Tibial artery (tissue), 4 donors: Measurements from ENCODE around the gene OLR1.
A peak's percentile ranks its signal among the peaks of the same experiment; 100 is the strongest.

Source experiments
- DNase-seq, 2 donors: peaks; one replicate each; pipeline ENCODE4 v3.0.0-alpha.2; 2019
- H3K27ac ChIP-seq, 2 donors: fragments of 200-600 bp; sonication (generic) in 1 of 2; 1 replicate in 1 of 2; 2 replicates in 1 of 2; pipeline ENCODE4 v1.5.1; 2018 to 2019; ENCODE audit warnings: mild to moderate bottlenecking in 1 of 2
- H3K27me3 ChIP-seq, 2 donors: fragments of 200-600 bp; sonication (generic) in 1 of 2; one replicate each; pipeline versions ENCODE4 v1.5.1 to v1.6.0; 2016 to 2019
- H3K36me3 ChIP-seq, 3 donors: fragments of 200-600 bp; sonication (generic) in 2 of 3; one replicate each; pipeline ENCODE4 v1.5.1; 2016 to 2019; ENCODE audit warnings: mild to moderate bottlenecking in 2 of 3
- H3K4me1 ChIP-seq, 4 donors: fragments of 200-600 bp; sonication (generic) in 2 of 4; 1 replicate in 3 of 4; 2 replicates in 1 of 4; pipeline ENCODE4 v1.5.1; 2016 to 2019
- H3K4me3 ChIP-seq, 2 donors: fragments of 200-600 bp; sonication (generic) in 1 of 2; 1 replicate in 1 of 2; 2 replicates in 1 of 2; pipeline ENCODE4 v1.5.1; 2018 to 2019; ENCODE audit warnings: mild to moderate bottlenecking in 2 of 2
- H3K9me3 ChIP-seq, 3 donors: fragments of 200-600 bp; sonication (generic) in 1 of 3; one replicate each; pipeline ENCODE4 v1.5.1; 2016 to 2019
- intact Hi-C: fragments of 100-400 bp; cut with DNase I; formaldehyde crosslinking; loops from one replicate; pipeline ENCODE4 v1.15.0; 2023; ENCODE audit warnings: low total_unique reads
- TF ChIP-seq, protein P1 (sequence below), 2 experiments: fragments of 200-600 bp in 1 of 2; fragments of 450-650 bp in 1 of 2; IDR thresholded peaks; one replicate each; pipeline ENCODE4 v1.5.1; 2017 to 2019; ENCODE audit warnings: antibody characterized with exemption in 2 of 2, mild to moderate bottlenecking in 1 of 2, moderate library complexity in 1 of 2

Gene OLR1

DNA sequence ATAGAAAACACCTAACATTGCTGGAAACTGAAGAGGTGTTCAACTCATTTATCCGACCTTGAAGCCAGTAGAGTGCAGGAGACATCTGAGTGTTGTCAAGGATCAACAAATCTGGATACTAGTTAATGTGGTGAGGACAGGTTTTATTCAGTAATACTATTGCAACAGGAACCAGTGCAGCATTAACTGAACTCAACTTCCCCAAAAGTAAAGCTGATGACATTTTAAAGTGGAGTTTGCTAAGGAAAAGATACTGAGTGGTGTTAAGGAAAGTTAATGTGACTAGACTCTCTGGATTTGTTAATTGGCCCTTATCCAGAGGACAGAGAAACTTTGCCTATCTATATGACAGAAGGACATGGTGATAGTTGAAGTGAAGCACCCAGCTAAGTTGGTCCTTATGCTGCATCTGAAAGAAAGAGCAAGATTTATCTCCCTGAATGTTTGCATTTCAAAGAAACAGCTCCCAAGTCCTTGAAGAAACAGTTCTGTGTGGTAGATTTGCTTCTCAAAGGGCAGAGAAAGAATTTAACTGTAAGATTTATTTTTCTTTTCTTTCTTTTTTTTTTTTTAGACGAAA is 40.7 kb downstream of the OLR1 start:
- no peak overlapping the region for H3K27ac ChIP-seq

GRCh38 chr12:10130042-10130441 is 41.9 kb downstream of the OLR1 start, which contains the start of gene CLEC7A:
CLEC7A (minus strand) TSS chr12:10130199; CDS start chr12:10130082, 117 bp downstream.
- H3K4me3 ChIP-seq = peak within 1 kb of the TSS; percentile 9 to 27
- no peaks in the 10 kb centered on the region for H3K9me3 ChIP-seq
- TF ChIP-seq, protein P1, sequence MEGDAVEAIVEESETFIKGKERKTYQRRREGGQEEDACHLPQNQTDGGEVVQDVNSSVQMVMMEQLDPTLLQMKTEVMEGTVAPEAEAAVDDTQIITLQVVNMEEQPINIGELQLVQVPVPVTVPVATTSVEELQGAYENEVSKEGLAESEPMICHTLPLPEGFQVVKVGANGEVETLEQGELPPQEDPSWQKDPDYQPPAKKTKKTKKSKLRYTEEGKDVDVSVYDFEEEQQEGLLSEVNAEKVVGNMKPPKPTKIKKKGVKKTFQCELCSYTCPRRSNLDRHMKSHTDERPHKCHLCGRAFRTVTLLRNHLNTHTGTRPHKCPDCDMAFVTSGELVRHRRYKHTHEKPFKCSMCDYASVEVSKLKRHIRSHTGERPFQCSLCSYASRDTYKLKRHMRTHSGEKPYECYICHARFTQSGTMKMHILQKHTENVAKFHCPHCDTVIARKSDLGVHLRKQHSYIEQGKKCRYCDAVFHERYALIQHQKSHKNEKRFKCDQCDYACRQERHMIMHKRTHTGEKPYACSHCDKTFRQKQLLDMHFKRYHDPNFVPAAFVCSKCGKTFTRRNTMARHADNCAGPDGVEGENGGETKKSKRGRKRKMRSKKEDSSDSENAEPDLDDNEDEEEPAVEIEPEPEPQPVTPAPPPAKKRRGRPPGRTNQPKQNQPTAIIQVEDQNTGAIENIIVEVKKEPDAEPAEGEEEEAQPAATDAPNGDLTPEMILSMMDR (IDR thresholded peaks at IDR 0.05) = no peak
- H3K27ac ChIP-seq = no peak within 1 kb of the TSS
- H3K36me3 ChIP-seq = no peaks in the 10 kb centered on the region
- no peaks in the 10 kb centered on the region for H3K27me3 ChIP-seq
- H3K4me1 ChIP-seq = no peaks in the 10 kb centered on the region
- no peak for DNase-seq
- intact Hi-C loops = no loop called here

More for the DNA sequence above, 40.7 kb downstream of the OLR1 start:
- Histone ChIP-seq H3K36me3 (no peaks in the 10 kb centered on the region), H3K4me3 (no peak overlapping the region), H3K9me3 (no peaks in the 10 kb centered on the region), H3K27me3 (no peaks in the 10 kb centered on the region), H3K4me1 (no peaks in the 10 kb centered on the region)
- TF ChIP-seq, protein P1 (IDR thresholded peaks at IDR 0.05) = no peak
- DNase-seq = no peak
- intact Hi-C loops = no loop called here

- Histone ChIP-seq H3K4me3 (peak overlapping the region in 1 of 2 donors; percentile 22), H3K27ac (no peak overlapping the region)
- intact Hi-C loops = no loop called here
These were observed 43.2 kb downstream of the OLR1 start for GRCh38 chr12:10128687-10129086.

DNA sequence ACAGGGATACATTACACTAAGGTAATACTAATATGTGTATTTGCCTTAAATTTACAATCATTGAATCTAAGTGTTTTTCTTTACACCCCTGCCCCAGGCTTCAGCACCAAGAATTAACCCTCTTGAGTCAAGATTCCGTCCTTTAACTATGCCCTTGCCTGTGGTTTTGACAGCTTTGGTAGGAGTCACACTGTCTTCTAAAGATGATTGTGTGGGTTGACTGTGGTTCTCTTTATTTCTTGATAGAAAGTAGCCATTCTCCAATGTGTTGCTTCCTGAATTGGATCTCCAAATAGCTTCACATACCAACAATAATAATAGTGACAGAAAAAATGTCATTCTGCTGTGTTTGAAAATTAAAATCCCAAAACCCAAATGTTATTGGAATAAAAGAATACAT is 45.5 kb downstream of the OLR1 start:
- H3K9me3 ChIP-seq = no peaks in the 10 kb centered on the region
- no peaks in the 10 kb centered on the region for H3K36me3 ChIP-seq
- H3K4me3 ChIP-seq = no peak overlapping the region
- TF ChIP-seq, protein P1 (IDR thresholded peaks at IDR 0.05) = no peak
- no peaks in the 10 kb centered on the region for H3K27me3 ChIP-seq
- no peak overlapping the region for H3K27ac ChIP-seq
- DNase-seq = no peak
- H3K4me1 ChIP-seq = no peaks in the 10 kb centered on the region
- intact Hi-C loops = no loop called here

More at GRCh38 chr12:10128687-10129086, 43.2 kb downstream of the OLR1 start:
- Histone ChIP-seq H3K27me3 (no peaks in the 10 kb centered on the region), H3K4me1 (no peaks in the 10 kb centered on the region), H3K9me3 (no peaks in the 10 kb centered on the region), H3K36me3 (no peaks in the 10 kb centered on the region)
- TF ChIP-seq, protein P1 (IDR thresholded peaks at IDR 0.05) = no peak
- DNase-seq = no peak

DNA sequence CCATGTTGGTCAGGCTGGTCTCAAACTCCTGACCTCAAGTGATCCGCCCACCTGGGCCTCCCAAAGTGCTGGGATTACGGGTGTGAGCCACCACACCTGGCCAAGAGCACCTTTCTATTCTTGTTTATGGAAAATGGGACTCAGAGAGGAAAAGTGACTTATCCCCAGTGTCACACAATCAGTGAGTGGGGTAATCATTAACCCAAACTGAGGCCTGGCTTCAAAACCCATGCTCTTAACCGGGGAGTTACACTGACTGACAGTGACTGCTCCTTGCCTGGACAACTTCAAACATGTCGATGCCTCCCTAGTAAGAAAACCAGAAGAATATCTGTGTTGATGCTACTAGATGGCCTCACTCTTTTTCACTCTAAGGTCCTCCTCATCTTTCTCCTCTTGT is 49.2 kb downstream of the OLR1 start:
- DNase-seq = no peak
- no peak overlapping the region for H3K4me3 ChIP-seq
- H3K27me3 ChIP-seq = no peaks in the 10 kb centered on the region
- no peaks in the 10 kb centered on the region for H3K36me3 ChIP-seq
- intact Hi-C loops = no loop called here
- TF ChIP-seq, protein P1 (IDR thresholded peaks at IDR 0.05) = no peak
- H3K9me3 ChIP-seq = no peaks in the 10 kb centered on the region
- H3K27ac ChIP-seq = no peak overlapping the region
- H3K4me1 ChIP-seq = no peaks in the 10 kb centered on the region

GRCh38 chr12:10121278-10121677 is 50.7 kb downstream of the OLR1 start:
- no peak overlapping the region for H3K27ac ChIP-seq
- TF ChIP-seq, protein P1 (IDR thresholded peaks at IDR 0.05) = no peak
- no peaks in the 10 kb centered on the region for H3K27me3 ChIP-seq
- DNase-seq = no peak
- no peaks in the 10 kb centered on the region for H3K36me3 ChIP-seq
- H3K4me3 ChIP-seq = no peak overlapping the region
- intact Hi-C loops = no loop called here
- H3K4me1 ChIP-seq = no peaks in the 10 kb centered on the region
- H3K9me3 ChIP-seq = no peaks in the 10 kb centered on the region
